ENCODE results near the gene PACRG.
A peak's percentile ranks its signal among the peaks of the same experiment; 100 is the strongest.

Gene PACRG

GRCh38 chr6:163165922-163166321 lies 438.1 kb downstream of the PACRG start:
- no peak for TF ChIP-seq JUND (IDR thresholded peaks at IDR 0.05; ENCODE audit: low read depth)
- in situ Hi-C loops (cut with HindIII; ENCODE audit: low pct_unique_long_range_greater_than_20kb, low sequenced_read_pairs): no loop called here

GRCh38 chr6:163166507-163166906 lies 438.7 kb downstream of the PACRG start:
- in situ Hi-C loops (cut with HindIII; ENCODE audit: low pct_unique_long_range_greater_than_20kb, low sequenced_read_pairs): no loop called here
- TF ChIP-seq JUND (IDR thresholded peaks at IDR 0.05; ENCODE audit: low read depth): no peak
- no peak for DNase-seq (ENCODE audit: low read depth in 1 of 2, low spot score in 1 of 2)

More at GRCh38 chr6:163165922-163166321, 438.1 kb downstream of the PACRG start:
- DNase-seq (ENCODE audit: low read depth in 1 of 2, low spot score in 1 of 2): no peak

- TF ChIP-seq JUND (IDR thresholded peaks at IDR 0.05; ENCODE audit: low read depth): no peak
- in situ Hi-C loops (cut with HindIII; ENCODE audit: low pct_unique_long_range_greater_than_20kb, low sequenced_read_pairs): no loop called here
- no peak for DNase-seq (ENCODE audit: low read depth in 1 of 2, low spot score in 1 of 2)
These were observed 441.7 kb downstream of the PACRG start for GRCh38 chr6:163169521-163169920.

GRCh38 chr6:163170294-163170883 lies 442.6 kb downstream of the PACRG start:
- in situ Hi-C loops (cut with HindIII; ENCODE audit: low pct_unique_long_range_greater_than_20kb, low sequenced_read_pairs): no loop called here
- no peak for TF ChIP-seq JUND (IDR thresholded peaks at IDR 0.05; ENCODE audit: low read depth)
- DNase-seq (ENCODE audit: low read depth in 1 of 2, low spot score in 1 of 2): peak; percentile 3 to 60

GRCh38 chr6:163173741-163174140 lies 446.0 kb downstream of the PACRG start:
- DNase-seq (ENCODE audit: low read depth in 1 of 2, low spot score in 1 of 2): no peak
- TF ChIP-seq JUND (IDR thresholded peaks at IDR 0.05; ENCODE audit: low read depth): no peak
- in situ Hi-C loops (cut with HindIII; ENCODE audit: low pct_unique_long_range_greater_than_20kb, low sequenced_read_pairs): no loop called here

- no peak for TF ChIP-seq JUND (IDR thresholded peaks at IDR 0.05; ENCODE audit: low read depth)
- DNase-seq (ENCODE audit: low read depth in 1 of 2, low spot score in 1 of 2): no peak
- in situ Hi-C loops (cut with HindIII; ENCODE audit: low pct_unique_long_range_greater_than_20kb, low sequenced_read_pairs): no loop called here
These were observed 447.5 kb downstream of the PACRG start for GRCh38 chr6:163175301-163175700.

GRCh38 chr6:163176097-163176496 lies 448.3 kb downstream of the PACRG start:
- in situ Hi-C loops (cut with HindIII; ENCODE audit: low pct_unique_long_range_greater_than_20kb, low sequenced_read_pairs): no loop called here
- no peak for TF ChIP-seq JUND (IDR thresholded peaks at IDR 0.05; ENCODE audit: low read depth)
- no peak for DNase-seq (ENCODE audit: low read depth in 1 of 2, low spot score in 1 of 2)

GRCh38 chr6:163177007-163177406 lies 449.2 kb downstream of the PACRG start:
- TF ChIP-seq JUND (IDR thresholded peaks at IDR 0.05; ENCODE audit: low read depth): no peak
- in situ Hi-C loops (cut with HindIII; ENCODE audit: low pct_unique_long_range_greater_than_20kb, low sequenced_read_pairs): no loop called here
- no peak for DNase-seq (ENCODE audit: low read depth in 1 of 2, low spot score in 1 of 2)

- DNase-seq (ENCODE audit: low read depth in 1 of 2, low spot score in 1 of 2): no peak
- no peak for TF ChIP-seq JUND (IDR thresholded peaks at IDR 0.05; ENCODE audit: low read depth)
- in situ Hi-C loops (cut with HindIII; ENCODE audit: low pct_unique_long_range_greater_than_20kb, low sequenced_read_pairs): no loop called here
These were observed 450.2 kb downstream of the PACRG start for GRCh38 chr6:163177892-163178420.

GRCh38 chr6:163179061-163179460 lies 451.3 kb downstream of the PACRG start:
- no peak for DNase-seq (ENCODE audit: low read depth in 1 of 2, low spot score in 1 of 2)
- in situ Hi-C loops (cut with HindIII; ENCODE audit: low pct_unique_long_range_greater_than_20kb, low sequenced_read_pairs): no loop called here

GRCh38 chr6:163179721-163180120 lies 451.9 kb downstream of the PACRG start:
- no peak for DNase-seq (ENCODE audit: low read depth in 1 of 2, low spot score in 1 of 2)
- no peak for TF ChIP-seq JUND (IDR thresholded peaks at IDR 0.05; ENCODE audit: low read depth)
- in situ Hi-C loops (cut with HindIII; ENCODE audit: low pct_unique_long_range_greater_than_20kb, low sequenced_read_pairs): no loop called here

More at GRCh38 chr6:163179061-163179460, 451.3 kb downstream of the PACRG start:
- TF ChIP-seq JUND (IDR thresholded peaks at IDR 0.05; ENCODE audit: low read depth): no peak

- DNase-seq (ENCODE audit: low read depth in 1 of 2, low spot score in 1 of 2): peak in 1 of 2 experiments; percentile 61
- in situ Hi-C loops (cut with HindIII; ENCODE audit: low pct_unique_long_range_greater_than_20kb, low sequenced_read_pairs): no loop called here
- no peak for TF ChIP-seq JUND (IDR thresholded peaks at IDR 0.05; ENCODE audit: low read depth)
These were observed 453.2 kb downstream of the PACRG start for GRCh38 chr6:163180874-163181541.

GRCh38 chr6:163181666-163182180 lies 453.9 kb downstream of the PACRG start:
- in situ Hi-C loops (cut with HindIII; ENCODE audit: low pct_unique_long_range_greater_than_20kb, low sequenced_read_pairs): no loop called here
- TF ChIP-seq JUND (IDR thresholded peaks at IDR 0.05; ENCODE audit: low read depth): no peak
- no peak for DNase-seq (ENCODE audit: low read depth in 1 of 2, low spot score in 1 of 2)

All from T47D (cell line).